Measurements from ENCODE around the gene RAD54L2.
"Not testable (repeated sequence)": the region's sequence is repeated elsewhere in the genome, so short reads cannot be mapped to it uniquely, and the experiment has no call there.

Gene RAD54L2

GRCh38 chr3:51538459-51539290 is at the start of gene RAD54L2:
RAD54L2 (plus strand) TSS chr3:51538719; CDS start chr3:51590421, 51,702 bp downstream.
- peak; percentile 84 for DNase-seq

- DNase-seq, result peak; percentile 95
Measured at GRCh38 chr3:51498876-51499738, 39.4 kb upstream of the RAD54L2 start.

- DNase-seq, result no peak
Measured at GRCh38 chr3:51500632-51501131, 37.8 kb upstream of the RAD54L2 start.

- peak; percentile 83 for DNase-seq
Measured at GRCh38 chr3:51501833-51502561, 36.5 kb upstream of the RAD54L2 start.

- no peak for DNase-seq
Measured at GRCh38 chr3:51502562-51502910, 36.0 kb upstream of the RAD54L2 start.

GRCh38 chr3:51503007-51503406 is 35.5 kb upstream of the RAD54L2 start:
- DNase-seq, result no peak

- DNase-seq, result no peak
Measured at GRCh38 chr3:51508255-51508654, 30.3 kb upstream of the RAD54L2 start.

- DNase-seq, result no peak
Measured at GRCh38 chr3:51510996-51511395, 27.5 kb upstream of the RAD54L2 start.

GRCh38 chr3:51514210-51514609 is 24.3 kb upstream of the RAD54L2 start:
- no peak for DNase-seq

- DNase-seq, result no peak
Measured at GRCh38 chr3:51519848-51520247, 18.7 kb upstream of the RAD54L2 start.

- DNase-seq, result not testable (repeated sequence)
Measured at GRCh38 chr3:51520906-51521730, 17.4 kb upstream of the RAD54L2 start.

- no peak for DNase-seq
Measured at GRCh38 chr3:51522273-51522962, 16.1 kb upstream of the RAD54L2 start.

GRCh38 chr3:51524874-51525273 is 13.6 kb upstream of the RAD54L2 start:
- DNase-seq, result not testable (repeated sequence)

GRCh38 chr3:51530485-51530884 is 8.0 kb upstream of the RAD54L2 start:
- no peak for DNase-seq

GRCh38 chr3:51535146-51536019 is 3.1 kb upstream of the RAD54L2 start:
- DNase-seq, result no peak

- not testable (repeated sequence) for DNase-seq
Measured at GRCh38 chr3:51537631-51538030, 888 bp upstream of the RAD54L2 start.

- no peak for DNase-seq
Measured at GRCh38 chr3:51538115-51538458, 432 bp upstream of the RAD54L2 start.

- DNase-seq, result peak; percentile 40
Measured at GRCh38 chr3:51539291-51539941, 897 bp downstream of the RAD54L2 start.

GRCh38 chr3:51542596-51542995 is 4.1 kb downstream of the RAD54L2 start:
- not testable (repeated sequence) for DNase-seq
